GM19351 (cell line): ENCODE measurements around the gene ERC2.

ENCODE experiments used
- ATAC-seq: cut with Tn5 transposase; IDR thresholded peaks from one replicate; pipeline ENCODE4 v1.9.1; 2021; ENCODE audit warnings: mild to moderate bottlenecking, moderate library complexity; ENCODE audit not compliant: unreplicated experiment

ERC2 gene

GRCh38 chr3:55813268-55814097 is 654.8 kb downstream of the ERC2 start:
- no peak for ATAC-seq

- ATAC-seq = no peak
Observed at GRCh38 chr3:55812394-55813013, 655.8 kb downstream of the ERC2 start.

GRCh38 chr3:55807210-55807609 is 661.1 kb downstream of the ERC2 start:
- ATAC-seq = no peak

- ATAC-seq = no peak
Observed at GRCh38 chr3:55805169-55805568, 663.1 kb downstream of the ERC2 start.

- ATAC-seq = no peak
Observed at GRCh38 chr3:55804170-55805095, 663.8 kb downstream of the ERC2 start.

- no peak for ATAC-seq
Observed at GRCh38 chr3:55802816-55803215, 665.5 kb downstream of the ERC2 start.

- no peak for ATAC-seq
Observed at GRCh38 chr3:55801676-55802075, 666.6 kb downstream of the ERC2 start.

GRCh38 chr3:55801068-55801467 is 667.2 kb downstream of the ERC2 start:
- no peak for ATAC-seq

- ATAC-seq = no peak
Observed at GRCh38 chr3:55797775-55798174, 670.5 kb downstream of the ERC2 start.

- no peak for ATAC-seq
Observed at GRCh38 chr3:55797084-55797483, 671.2 kb downstream of the ERC2 start.

GRCh38 chr3:55796533-55796932 is 671.7 kb downstream of the ERC2 start:
- no peak for ATAC-seq

- ATAC-seq = no peak
Observed at GRCh38 chr3:55795746-55796145, 672.5 kb downstream of the ERC2 start.

GRCh38 chr3:55795296-55795695 is 673.0 kb downstream of the ERC2 start:
- no peak for ATAC-seq

GRCh38 chr3:55792742-55793141 is 675.5 kb downstream of the ERC2 start:
- no peak for ATAC-seq

GRCh38 chr3:55792009-55792408 is 676.3 kb downstream of the ERC2 start:
- ATAC-seq = no peak

GRCh38 chr3:55790596-55791350 is 677.5 kb downstream of the ERC2 start:
- no peak for ATAC-seq

- ATAC-seq = no peak
Observed at GRCh38 chr3:55789516-55789915, 678.8 kb downstream of the ERC2 start.

- no peak for ATAC-seq
Observed at GRCh38 chr3:55782807-55783206, 685.5 kb downstream of the ERC2 start.

- no peak for ATAC-seq
Observed at GRCh38 chr3:55782351-55782750, 685.9 kb downstream of the ERC2 start.

- ATAC-seq = no peak
Observed at GRCh38 chr3:55780913-55781312, 687.4 kb downstream of the ERC2 start.

- ATAC-seq = no peak
Observed at GRCh38 chr3:55779543-55779942, 688.7 kb downstream of the ERC2 start.
